Esophagus muscularis mucosa (tissue), 4 donors: ENCODE results near the gene TENT5A. TPM values are rescaled to one million over a fixed set of nuclear protein-coding genes. Genes with fewer than 3 reads are reported as not detected.

Experiments used
- DNase-seq: peaks from one replicate; pipeline ENCODE4 v3.0.0-alpha.2; 2017; ENCODE audit errors: extremely low spot score
- H3K27ac ChIP-seq, 4 donors: fragments of 200-600 bp; sonication (generic); replicated peaks in 1 of 4; 1 replicate in 3 of 4; 2 replicates in 1 of 4; pipeline ENCODE4 v1.5.1; 2016 to 2019; ENCODE audit warnings: mild to moderate bottlenecking in 1 of 4
- H3K27me3 ChIP-seq, 4 donors: fragments of 200-600 bp; sonication (generic); one replicate each; pipeline versions ENCODE4 v1.5.1 to v1.6.0; 2016 to 2019
- H3K36me3 ChIP-seq, 4 donors: fragments of 200-600 bp; sonication (generic); one replicate each; pipeline ENCODE4 v1.5.1; 2016 to 2019
- H3K4me1 ChIP-seq, 4 donors: fragments of 200-600 bp; sonication (generic); one replicate each; pipeline ENCODE4 v1.5.1; 2016 to 2019
- H3K4me3 ChIP-seq, 4 donors: fragments of 200-600 bp; sonication (generic); 1 replicate in 2 of 4; 2 replicates in 2 of 4; pipeline ENCODE4 v1.5.1; 2016 to 2019; ENCODE audit warnings: mild to moderate bottlenecking in 4 of 4, moderate library complexity in 1 of 4
- H3K9me3 ChIP-seq, 4 donors: fragments of 200-600 bp; sonication (generic); 1 replicate in 3 of 4; 2 replicates in 1 of 4; pipeline ENCODE4 v1.5.1; 2016 to 2019
- CTCF ChIP-seq, 3 experiments: fragments of 200-600 bp in 2 of 3; fragments of 450-650 bp in 1 of 3; sonication (generic) in 2 of 3; IDR thresholded peaks; one replicate each; pipeline ENCODE4 v1.5.1; 2017 to 2019; ENCODE audit warnings: antibody characterized with exemption in 3 of 3, mild to moderate bottlenecking in 2 of 3, moderate library complexity in 1 of 3
- EP300 ChIP-seq: sonication (generic); formaldehyde crosslinking; IDR thresholded peaks from one replicate; pipeline ENCODE4 v1.6.1; 2017; ENCODE audit warnings: antibody characterized with exemption
- POLR2A ChIP-seq: fragments of 450-650 bp; IDR thresholded peaks from one replicate; pipeline ENCODE4 v1.6.1; 2017; ENCODE audit warnings: antibody characterized with exemption, moderate library complexity, mild to moderate bottlenecking, low read depth
- POLR2AphosphoS5 ChIP-seq, 2 donors: sonication (generic); formaldehyde crosslinking; IDR thresholded peaks; one replicate each; pipeline ENCODE4 v1.6.1; 2017; ENCODE audit warnings: antibody characterized with exemption in 2 of 2
- WGBS: methylation state at CpG from one replicate; pipeline ENCODE4 v1.1.5; 2018; 5-methylcytosine and 5-hydroxymethylcytosine counted together
- intact Hi-C: fragments of 100-400 bp; cut with DNase I; formaldehyde crosslinking; loops from one replicate; pipeline ENCODE4 v1.15.1; 2023
- total RNA-seq, 4 donors: library from RNA; depleted of rRNA; stranded (reverse); fragments of >200 nt; gene quantifications; one replicate each; pipeline versions ENCODE4 v1.1.0 to v1.2.1, GENCODE V29; 2016

TENT5A gene
- total RNA-seq, 4 donors from 2014 or later: 8.5 to 10.4 (median 9.6) TPM

GRCh38 chr6:81718126-81718525 lies 34.4 kb downstream of the TENT5A start:
- Histone ChIP-seq H3K9me3 (no peaks in the 10 kb centered on the region), H3K27ac (no peak overlapping the region), H3K4me3 (no peak overlapping the region), H3K4me1 (peaks cover 0 to 4% (median 0%) of the 10 kb centered on the region in 4 donors), H3K36me3 (no peaks in the 10 kb centered on the region), H3K27me3 (no peaks in the 10 kb centered on the region)
- intact Hi-C loops: no loop called here
- DNase-seq: no peak
- TF ChIP-seq CTCF (IDR thresholded peaks at IDR 0.05) (no peak), POLR2A (no peak), EP300 (no peak), POLR2AphosphoS5 (IDR thresholded peaks at IDR 0.05) (no peak)
- WGBS: 58% methylated on average over 1 of the region's 1 CpG

- no peaks in the 10 kb centered on the region for H3K36me3 ChIP-seq
- intact Hi-C loops: no loop called here
- H3K4me1 ChIP-seq: no peaks in the 10 kb centered on the region
- no peak for TF ChIP-seq POLR2A
- no peak for TF ChIP-seq CTCF (IDR thresholded peaks at IDR 0.05)
- no peak for TF ChIP-seq POLR2AphosphoS5 (IDR thresholded peaks at IDR 0.05)
- no peak overlapping the region for H3K27ac ChIP-seq
- no peak overlapping the region for H3K4me3 ChIP-seq
- no peak for DNase-seq
- no peaks in the 10 kb centered on the region for H3K27me3 ChIP-seq
- no peaks in the 10 kb centered on the region for H3K9me3 ChIP-seq
- 73% methylated on average over 3 of the region's 3 CpGs for WGBS
These were observed 37.8 kb downstream of the TENT5A start for GRCh38 chr6:81714684-81715083.

- no peaks in the 10 kb centered on the region for H3K27me3 ChIP-seq
- H3K9me3 ChIP-seq: no peaks in the 10 kb centered on the region
- intact Hi-C loops: no loop called here
- no peaks in the 10 kb centered on the region for H3K36me3 ChIP-seq
- DNase-seq: no peak
- 86% methylated on average over 1 of the region's 1 CpG for WGBS
- no peaks in the 10 kb centered on the region for H3K4me1 ChIP-seq
- no peak overlapping the region for H3K4me3 ChIP-seq
- no peak overlapping the region for H3K27ac ChIP-seq
- TF ChIP-seq POLR2AphosphoS5 (IDR thresholded peaks at IDR 0.05): no peak
- TF ChIP-seq CTCF (IDR thresholded peaks at IDR 0.05): no peak
- no peak for TF ChIP-seq EP300
- no peak for TF ChIP-seq POLR2A
These were observed 39.3 kb downstream of the TENT5A start for GRCh38 chr6:81713205-81713604.

- H3K27ac ChIP-seq: no peak overlapping the region
- WGBS: 59% methylated on average over 5 of the region's 5 CpGs
- no peaks in the 10 kb centered on the region for H3K4me1 ChIP-seq
- H3K27me3 ChIP-seq: no peaks in the 10 kb centered on the region
- H3K36me3 ChIP-seq: no peaks in the 10 kb centered on the region
- no peak for TF ChIP-seq CTCF (IDR thresholded peaks at IDR 0.05)
- TF ChIP-seq POLR2A: no peak
- TF ChIP-seq EP300: no peak
- no peak for TF ChIP-seq POLR2AphosphoS5 (IDR thresholded peaks at IDR 0.05)
- no peak for DNase-seq
- H3K4me3 ChIP-seq: no peak overlapping the region
- intact Hi-C loops: no loop called here
- no peaks in the 10 kb centered on the region for H3K9me3 ChIP-seq
These were observed 44.3 kb downstream of the TENT5A start for GRCh38 chr6:81708113-81708699.

GRCh38 chr6:81704700-81705099 lies 47.8 kb downstream of the TENT5A start:
- peaks cover 0 to 4% (median 0%) of the 10 kb centered on the region in 4 donors for H3K4me1 ChIP-seq
- no peaks in the 10 kb centered on the region for H3K9me3 ChIP-seq
- intact Hi-C loops: no loop called here
- H3K27me3 ChIP-seq: no peaks in the 10 kb centered on the region
- no peak overlapping the region for H3K4me3 ChIP-seq
- no peak overlapping the region for H3K27ac ChIP-seq
- TF ChIP-seq POLR2AphosphoS5 (IDR thresholded peaks at IDR 0.05) (no peak), EP300 (no peak), CTCF (IDR thresholded peaks at IDR 0.05) (no peak), POLR2A (no peak)
- DNase-seq: no peak
- H3K36me3 ChIP-seq: no peaks in the 10 kb centered on the region
